GM12878 (cell line): Measurements from ENCODE around the gene MAD1L1. TPM values are rescaled to one million over a fixed set of nuclear protein-coding genes. Genes with fewer than 3 reads are reported as not detected.

Experiments used
- ATAC-seq: fragments of 200-7000 bp; cut with Tn5 transposase; 3 replicates; pipeline ENCODE4 v1.9.1; 2020; ENCODE audit warnings: mild to moderate bottlenecking, moderate library complexity
- BruUV-seq: library from RNA; stranded (reverse); fragments of 400-500 nt; replicated peaks from 2 replicates; lab custom pipeline; 2021; lab: Mats Ljungman, UMichigan
- CTCF ChIA-PET: fragments of 300-600 bp; sonication (Branson Sonifier 250); formaldehyde crosslinking; extraction: SDS; loops from one replicate; lab custom pipeline; 2021; ENCODE audit warnings: inconsistent platforms; lab: Yijun Ruan, JAX
- POLR2A ChIA-PET: fragments of 350-600 bp; formaldehyde crosslinking; extraction: SDS; loops from one replicate; lab custom pipeline; 2021; ENCODE audit warnings: inconsistent platforms; lab: Charles Lee
- RAD21 ChIA-PET: fragments of 300-600 bp; sonication (Branson Sonifier 250); formaldehyde crosslinking; loops from one replicate; lab custom pipeline; 2023; ENCODE audit warnings: antibody characterized with exemption; ENCODE audit not compliant: unreplicated experiment; lab: Charles Lee
- SMC1A ChIA-PET: fragments of 300-600 bp; sonication (Branson Sonifier 250); formaldehyde crosslinking; loops from one replicate; lab custom pipeline; 2023; ENCODE audit not compliant: unreplicated experiment, uncharacterized antibody; lab: Charles Lee
- DNase-seq: peaks from one replicate; pipeline ENCODE4 v3.0.0-alpha.2; 2011; ENCODE audit warnings: low read depth, low spot score
- FAIRE-seq: peaks from 3 replicates; lab custom pipeline; 2011; peaks lifted over from hg19 to GRCh38; lab: Jason Lieb, UNC
- H2AFZ ChIP-seq: 2 replicates; pipeline ENCODE4 v1.6.0; 2011; ENCODE audit warnings: low read depth, low read length, control low read depth; ENCODE audit not compliant: control insufficient read depth
- H3K27ac ChIP-seq: 2 replicates; pipeline ENCODE4 v1.5.1; 2011; ENCODE audit warnings: control low read depth; ENCODE audit not compliant: control insufficient read depth, insufficient read depth
- H3K27me3 ChIP-seq, 2 experiments: replicated peaks in 1 of 2; 2 replicates each; pipeline versions ENCODE4 v1.6.0 to v1.6.1; 2011; ENCODE audit warnings: low read length in 1 of 2; ENCODE audit not compliant: control insufficient read depth in 2 of 2, insufficient read depth in 2 of 2
- H3K36me3 ChIP-seq, 2 experiments: 2 replicates each; pipeline ENCODE4 v1.5.1; 2011; ENCODE audit warnings: low read length in 1 of 2; ENCODE audit not compliant: control insufficient read depth in 2 of 2, insufficient read depth in 2 of 2
- H3K4me1 ChIP-seq: 2 replicates; pipeline ENCODE4 v1.6.1; 2011; ENCODE audit warnings: mild to moderate bottlenecking, low read length, moderate library complexity, mixed read lengths; ENCODE audit not compliant: control insufficient read depth, insufficient read depth
- H3K4me2 ChIP-seq: 2 replicates; pipeline ENCODE4 v1.6.0; 2011; ENCODE audit warnings: control low read depth; ENCODE audit not compliant: control insufficient read depth, insufficient read depth
- H3K4me3 ChIP-seq: fragments of 200-600 bp; sonication (generic); 2 replicates; pipeline ENCODE4 v1.5.1; 2016
- H3K79me2 ChIP-seq: 2 replicates; pipeline ENCODE4 v1.6.0; 2011; ENCODE audit warnings: low read length; ENCODE audit not compliant: control insufficient read depth, insufficient read depth
- H3K9ac ChIP-seq: 2 replicates; pipeline ENCODE4 v1.8.0; 2011; ENCODE audit warnings: low read length, control low read depth, mixed read lengths; ENCODE audit not compliant: control insufficient read depth, insufficient read depth
- H3K9me3 ChIP-seq: replicated peaks from 3 replicates; pipeline ENCODE4 v1.5.1; 2011; ENCODE audit warnings: mild to moderate bottlenecking, low read length; ENCODE audit not compliant: control insufficient read depth, insufficient read depth
- H4K20me1 ChIP-seq: 2 replicates; pipeline ENCODE4 v1.6.0; 2011; ENCODE audit not compliant: control insufficient read depth, insufficient read depth
- CHD2 ChIP-seq: IDR thresholded peaks from 2 replicates; pipeline ENCODE4 v1.6.1; 2011; ENCODE audit warnings: low read depth, low read length, improper control_type of control experiment, borderline replicate concordance
- FOXM1 ChIP-seq: IDR thresholded peaks from 2 replicates; pipeline ENCODE4 v1.6.1; 2012; ENCODE audit warnings: low read depth, mild to moderate bottlenecking, inconsistent platforms, low read length, moderate library complexity
- KLF5 ChIP-seq: fragments of 450-650 bp; IDR thresholded peaks from 2 replicates; pipeline ENCODE4 v1.6.1; 2014; ENCODE audit warnings: mild to moderate bottlenecking; ENCODE audit not compliant: partially characterized antibody
- MEF2B ChIP-seq: fragments of 450-650 bp; IDR thresholded peaks from 2 replicates; pipeline ENCODE4 v1.6.1; 2018; ENCODE audit warnings: mild to moderate bottlenecking, moderate library complexity; ENCODE audit not compliant: partially characterized antibody, poor library complexity, severe bottlenecking
- PKNOX1 ChIP-seq: fragments of 450-650 bp; IDR thresholded peaks from 2 replicates; pipeline ENCODE4 v1.6.1; 2016; ENCODE audit warnings: mild to moderate bottlenecking
- POLR2A ChIP-seq: IDR thresholded peaks from 2 replicates; pipeline ENCODE4 v1.6.1; 2011; ENCODE audit warnings: low read depth, mild to moderate bottlenecking, low read length
- RELA ChIP-seq: fragments of 450-650 bp; IDR thresholded peaks from 2 replicates; pipeline ENCODE4 v1.8.0; 2014; ENCODE audit warnings: borderline replicate concordance; ENCODE audit not compliant: partially characterized antibody
- RELB ChIP-seq: fragments of 450-650 bp; IDR thresholded peaks from 2 replicates; pipeline ENCODE4 v1.6.1; 2017; ENCODE audit warnings: low read depth, mild to moderate bottlenecking, moderate library complexity
- SUZ12 ChIP-seq: fragments of 200-600 bp; sonication (generic); IDR thresholded peaks from one replicate; pipeline ENCODE4 v1.6.1; 2018; ENCODE audit warnings: antibody characterized with exemption, mild to moderate bottlenecking; ENCODE audit not compliant: unreplicated experiment
- TAF1 ChIP-seq: IDR thresholded peaks from 2 replicates; pipeline ENCODE4 v1.6.1; 2011; ENCODE audit warnings: mild to moderate bottlenecking, low read depth, low read length, borderline replicate concordance
- TCF7 ChIP-seq: IDR thresholded peaks from 2 replicates; pipeline ENCODE4 v1.6.1; 2014; ENCODE audit warnings: antibody characterized with exemption, borderline replicate concordance
- ZNF217 ChIP-seq: fragments of 450-650 bp; IDR thresholded peaks from 2 replicates; pipeline ENCODE4 v1.6.1; 2017; ENCODE audit warnings: antibody characterized with exemption, mild to moderate bottlenecking
- WGBS: methylation state at CpG from one replicate; pipeline ENCODE4 v1.1.6; 2016; ENCODE audit warnings: low lambda C conversion rate; ENCODE audit not compliant: insufficient replicate concordance, insufficient coverage; ENCODE audit errors: missing lambda C conversion rate; 5-methylcytosine and 5-hydroxymethylcytosine counted together
- in situ Hi-C: fragments of 300-500 bp; cut with MboI; formaldehyde crosslinking; loops from 9 replicates; pipeline ENCODE4 v1.14.3; 2018; ENCODE audit warnings: mixed read lengths
- intact Hi-C: fragments of 100-400 bp; cut with micrococcal nuclease; formaldehyde crosslinking; loops from one replicate; pipeline ENCODE4 v1.14.2; 2022; ENCODE audit not compliant: unreplicated experiment
- polyA plus RNA-seq, 11 experiments: library from polyadenylated mRNA; depleted of rRNA in 4 of 11; unstranded in 6 of 11; stranded (reverse) in 5 of 11; fragments of >200 nt; fragmentation: Nextera tagmentation in 4 of 11; fragmentation: Illumina TruSeq in 1 of 11; extraction: Ambion mirVana in 4 of 11; extraction: Trizol in 1 of 11; gene quantifications; 1 replicate in 1 of 11; 2 replicates in 10 of 11; pipeline versions ENCODE4 v1.2.1 to v1.2.3, GENCODE V29; 2011 to 2016; ENCODE audit warnings: inconsistent platforms in 2 of 11, missing spikeins in 2 of 11, low read depth in 1 of 11
- total RNA-seq, 4 experiments: library from RNA; depleted of rRNA in 3 of 4; stranded (reverse); fragments of >200 nt in 3 of 4; fragmentation: Illumina TruSeq in 1 of 4; extraction: Trizol in 1 of 4; gene quantifications; 2 replicates each; pipeline versions ENCODE4 v1.2.1 to v1.2.3, GENCODE V29; 2013 to 2021
- TF ChIP-seq, protein P1 (sequence below): IDR thresholded peaks from 2 replicates; pipeline ENCODE4 v1.6.1; 2012; ENCODE audit warnings: low read depth, low read length, improper control_type of control experiment
- TF ChIP-seq, protein P2 (sequence below): IDR thresholded peaks from 2 replicates; pipeline ENCODE4 v1.6.1; 2012; ENCODE audit warnings: improper control_type of control experiment, low read depth, low read length; ENCODE audit not compliant: insufficient replicate concordance
- TF ChIP-seq, protein P3 (sequence below): IDR thresholded peaks from 2 replicates; pipeline ENCODE4 v1.6.1; 2012; ENCODE audit warnings: low read length, inconsistent platforms

MAD1L1 gene
- total and polyA plus RNA-seq, 10 of the 15 experiments (the other 5 are each of a cell fraction or from before 2014, with no cell fraction given), result 2.2 to 76.8 (median 38.3) TPM

GRCh38 chr7:1900847-1901246 is 331.9 kb downstream of the MAD1L1 start:
- in situ Hi-C loops, result no loop called here
- POLR2A ChIA-PET, result no interaction called here
- CTCF ChIA-PET, result no interaction called here

More at GRCh38 chr7:1900847-1901246, 331.9 kb downstream of the MAD1L1 start:
- no peak for DNase-seq
- Histone ChIP-seq H3K9me3 (no peaks in the 10 kb centered on the region), H3K4me1 (no peaks in the 10 kb centered on the region), H3K4me2 (no peak overlapping the region), H2AFZ (no peak overlapping the region), H3K9ac (no peak overlapping the region), H3K4me3 (no peak overlapping the region), H3K36me3 (peaks cover 0 to 5% of the 10 kb centered on the region in 2 experiments; a peak in 2 of 4 replicates), H4K20me1 (no peaks in the 10 kb centered on the region), H3K27ac (no peak overlapping the region), H3K79me2 (no peaks in the 10 kb centered on the region), H3K27me3 (no peaks in the 10 kb centered on the region)
- intact Hi-C loops, result no loop called here
- ATAC-seq, result no peak
- RAD21 ChIA-PET, result no interaction called here
- BruUV-seq, result no TSS peak
- TF ChIP-seq KLF5 (no peak), POLR2A (no peak), TCF7 (no peak), ZNF217 (no peak), PKNOX1 (no peak), FOXM1 (no peak), RELA (no peak), CHD2 (no peak), SUZ12 (no peak), MEF2B (no peak), RELB (no peak), TAF1 (no peak)
- TF ChIP-seq, protein P1, sequence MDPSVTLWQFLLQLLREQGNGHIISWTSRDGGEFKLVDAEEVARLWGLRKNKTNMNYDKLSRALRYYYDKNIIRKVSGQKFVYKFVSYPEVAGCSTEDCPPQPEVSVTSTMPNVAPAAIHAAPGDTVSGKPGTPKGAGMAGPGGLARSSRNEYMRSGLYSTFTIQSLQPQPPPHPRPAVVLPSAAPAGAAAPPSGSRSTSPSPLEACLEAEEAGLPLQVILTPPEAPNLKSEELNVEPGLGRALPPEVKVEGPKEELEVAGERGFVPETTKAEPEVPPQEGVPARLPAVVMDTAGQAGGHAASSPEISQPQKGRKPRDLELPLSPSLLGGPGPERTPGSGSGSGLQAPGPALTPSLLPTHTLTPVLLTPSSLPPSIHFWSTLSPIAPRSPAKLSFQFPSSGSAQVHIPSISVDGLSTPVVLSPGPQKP, result no peak
- TF ChIP-seq, protein P2, sequence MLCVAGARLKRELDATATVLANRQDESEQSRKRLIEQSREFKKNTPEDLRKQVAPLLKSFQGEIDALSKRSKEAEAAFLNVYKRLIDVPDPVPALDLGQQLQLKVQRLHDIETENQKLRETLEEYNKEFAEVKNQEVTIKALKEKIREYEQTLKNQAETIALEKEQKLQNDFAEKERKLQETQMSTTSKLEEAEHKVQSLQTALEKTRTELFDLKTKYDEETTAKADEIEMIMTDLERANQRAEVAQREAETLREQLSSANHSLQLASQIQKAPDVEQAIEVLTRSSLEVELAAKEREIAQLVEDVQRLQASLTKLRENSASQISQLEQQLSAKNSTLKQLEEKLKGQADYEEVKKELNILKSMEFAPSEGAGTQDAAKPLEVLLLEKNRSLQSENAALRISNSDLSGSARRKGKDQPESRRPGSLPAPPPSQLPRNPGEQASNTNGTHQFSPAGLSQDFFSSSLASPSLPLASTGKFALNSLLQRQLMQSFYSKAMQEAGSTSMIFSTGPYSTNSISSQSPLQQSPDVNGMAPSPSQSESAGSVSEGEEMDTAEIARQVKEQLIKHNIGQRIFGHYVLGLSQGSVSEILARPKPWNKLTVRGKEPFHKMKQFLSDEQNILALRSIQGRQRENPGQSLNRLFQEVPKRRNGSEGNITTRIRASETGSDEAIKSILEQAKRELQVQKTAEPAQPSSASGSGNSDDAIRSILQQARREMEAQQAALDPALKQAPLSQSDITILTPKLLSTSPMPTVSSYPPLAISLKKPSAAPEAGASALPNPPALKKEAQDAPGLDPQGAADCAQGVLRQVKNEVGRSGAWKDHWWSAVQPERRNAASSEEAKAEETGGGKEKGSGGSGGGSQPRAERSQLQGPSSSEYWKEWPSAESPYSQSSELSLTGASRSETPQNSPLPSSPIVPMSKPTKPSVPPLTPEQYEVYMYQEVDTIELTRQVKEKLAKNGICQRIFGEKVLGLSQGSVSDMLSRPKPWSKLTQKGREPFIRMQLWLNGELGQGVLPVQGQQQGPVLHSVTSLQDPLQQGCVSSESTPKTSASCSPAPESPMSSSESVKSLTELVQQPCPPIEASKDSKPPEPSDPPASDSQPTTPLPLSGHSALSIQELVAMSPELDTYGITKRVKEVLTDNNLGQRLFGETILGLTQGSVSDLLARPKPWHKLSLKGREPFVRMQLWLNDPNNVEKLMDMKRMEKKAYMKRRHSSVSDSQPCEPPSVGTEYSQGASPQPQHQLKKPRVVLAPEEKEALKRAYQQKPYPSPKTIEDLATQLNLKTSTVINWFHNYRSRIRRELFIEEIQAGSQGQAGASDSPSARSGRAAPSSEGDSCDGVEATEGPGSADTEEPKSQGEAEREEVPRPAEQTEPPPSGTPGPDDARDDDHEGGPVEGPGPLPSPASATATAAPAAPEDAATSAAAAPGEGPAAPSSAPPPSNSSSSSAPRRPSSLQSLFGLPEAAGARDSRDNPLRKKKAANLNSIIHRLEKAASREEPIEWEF, result no peak
- TF ChIP-seq, protein P3, sequence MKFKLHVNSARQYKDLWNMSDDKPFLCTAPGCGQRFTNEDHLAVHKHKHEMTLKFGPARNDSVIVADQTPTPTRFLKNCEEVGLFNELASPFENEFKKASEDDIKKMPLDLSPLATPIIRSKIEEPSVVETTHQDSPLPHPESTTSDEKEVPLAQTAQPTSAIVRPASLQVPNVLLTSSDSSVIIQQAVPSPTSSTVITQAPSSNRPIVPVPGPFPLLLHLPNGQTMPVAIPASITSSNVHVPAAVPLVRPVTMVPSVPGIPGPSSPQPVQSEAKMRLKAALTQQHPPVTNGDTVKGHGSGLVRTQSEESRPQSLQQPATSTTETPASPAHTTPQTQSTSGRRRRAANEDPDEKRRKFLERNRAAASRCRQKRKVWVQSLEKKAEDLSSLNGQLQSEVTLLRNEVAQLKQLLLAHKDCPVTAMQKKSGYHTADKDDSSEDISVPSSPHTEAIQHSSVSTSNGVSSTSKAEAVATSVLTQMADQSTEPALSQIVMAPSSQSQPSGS, result no peak
- 84% methylated on average over 13 of the region's 13 CpGs for WGBS
- SMC1A ChIA-PET, result no interaction called here
- no peak for FAIRE-seq
